HFFc6 (cell line): ENCODE results near the gene SYT13. TPM values are rescaled to one million over a fixed set of nuclear protein-coding genes. Genes with fewer than 3 reads are reported as not detected.
A peak's percentile ranks its signal among the peaks of the same experiment; 100 is the strongest.

ENCODE experiments used
- DNase-seq: peaks from one replicate; pipeline ENCODE4 v3.0.0-alpha.2; 2018
- H3K27ac Mint-ChIP-seq: 2 replicates; pipeline ENCODE4 v1.8.0; 2020; ENCODE audit warnings: mild to moderate bottlenecking, mixed read lengths
- H3K27me3 Mint-ChIP-seq: 2 replicates; pipeline ENCODE4 v1.8.0; 2021; ENCODE audit warnings: mild to moderate bottlenecking, moderate library complexity, mixed read lengths; ENCODE audit not compliant: insufficient read depth
- H3K36me3 Mint-ChIP-seq: 2 replicates; pipeline ENCODE4 v1.8.0; 2021; ENCODE audit warnings: low read depth, mixed read lengths
- H3K4me1 Mint-ChIP-seq: 2 replicates; pipeline ENCODE4 v1.8.0; 2020; ENCODE audit warnings: low read depth, mixed read lengths
- H3K4me3 Mint-ChIP-seq: 2 replicates; pipeline ENCODE4 v1.8.0; 2020; ENCODE audit warnings: mild to moderate bottlenecking, moderate library complexity, mixed read lengths
- H3K9me3 Mint-ChIP-seq: 2 replicates; pipeline ENCODE4 v1.8.0; 2020; ENCODE audit warnings: mild to moderate bottlenecking, mixed read lengths
- CTCF ChIP-seq: fragments of 200-600 bp; sonication (generic); IDR thresholded peaks from 2 replicates; pipeline ENCODE4 v1.5.0; 2021; ENCODE audit warnings: antibody characterized with exemption, mild to moderate bottlenecking
- total RNA-seq, 6 experiments: library from RNA; stranded (reverse); fragmentation: NEBNext Ultra II Directional; extraction: Animal tissue kit (Norgen Biotek cat#: 25700); gene quantifications; 2 replicates in 1 of 6; 3 replicates in 5 of 6; pipeline ENCODE4 v1.2.3, GENCODE V29; 2021

Gene SYT13
- total RNA-seq, 6 experiments from 2014 or later: not detected

- DNase-seq: no peak
- no peaks in the 10 kb centered on the region for H3K9me3 Mint-ChIP-seq
- no peak overlapping the region for H3K27ac Mint-ChIP-seq
- peaks cover 4% of the 10 kb centered on the region for H3K27me3 Mint-ChIP-seq
- no peak overlapping the region for H3K4me3 Mint-ChIP-seq
- H3K36me3 Mint-ChIP-seq: no peaks in the 10 kb centered on the region
- H3K4me1 Mint-ChIP-seq: peaks cover 30% of the 10 kb centered on the region
- TF ChIP-seq CTCF: no peak
Measured at GRCh38 chr11:45263773-45264172, 22.4 kb downstream of the SYT13 start.

- peaks cover 2% of the 10 kb centered on the region for H3K27me3 Mint-ChIP-seq
- H3K27ac Mint-ChIP-seq: no peak overlapping the region
- peaks cover 30% of the 10 kb centered on the region for H3K4me1 Mint-ChIP-seq
- H3K4me3 Mint-ChIP-seq: no peak overlapping the region
- TF ChIP-seq CTCF: no peak
- no peaks in the 10 kb centered on the region for H3K9me3 Mint-ChIP-seq
- no peak for DNase-seq
- no peaks in the 10 kb centered on the region for H3K36me3 Mint-ChIP-seq
Measured at GRCh38 chr11:45262900-45263299, 23.2 kb downstream of the SYT13 start.

GRCh38 chr11:45260071-45260470 is 26.1 kb downstream of the SYT13 start:
- no peak overlapping the region for H3K27ac Mint-ChIP-seq
- H3K4me3 Mint-ChIP-seq: no peak overlapping the region
- H3K27me3 Mint-ChIP-seq: peaks cover 13% of the 10 kb centered on the region
- no peak for DNase-seq
- no peaks in the 10 kb centered on the region for H3K36me3 Mint-ChIP-seq
- no peak for TF ChIP-seq CTCF
- peaks cover 23% of the 10 kb centered on the region for H3K4me1 Mint-ChIP-seq
- H3K9me3 Mint-ChIP-seq: no peaks in the 10 kb centered on the region

- H3K36me3 Mint-ChIP-seq: no peaks in the 10 kb centered on the region
- DNase-seq: peak; percentile 42
- H3K9me3 Mint-ChIP-seq: no peaks in the 10 kb centered on the region
- H3K4me3 Mint-ChIP-seq: no peak overlapping the region
- H3K27ac Mint-ChIP-seq: no peak overlapping the region
- H3K4me1 Mint-ChIP-seq: peaks cover 18% of the 10 kb centered on the region
- peaks cover 13% of the 10 kb centered on the region for H3K27me3 Mint-ChIP-seq
- TF ChIP-seq CTCF: no peak
Measured at GRCh38 chr11:45259592-45259991, 26.5 kb downstream of the SYT13 start.

- Mint-ChIP-seq H3K4me1 (peaks cover 13% of the 10 kb centered on the region), H3K36me3 (no peaks in the 10 kb centered on the region), H3K9me3 (no peaks in the 10 kb centered on the region), H3K4me3 (no peak overlapping the region), H3K27ac (no peak overlapping the region), H3K27me3 (peaks cover 13% of the 10 kb centered on the region)
- DNase-seq: no peak
- no peak for TF ChIP-seq CTCF
Measured at GRCh38 chr11:45258982-45259530, 27.1 kb downstream of the SYT13 start.

GRCh38 chr11:45254070-45254469 is 32.1 kb downstream of the SYT13 start:
- H3K4me1 Mint-ChIP-seq: peaks cover under 1% of the 10 kb centered on the region; the same call in 1 of the 2 replicates
- no peaks in the 10 kb centered on the region for H3K9me3 Mint-ChIP-seq
- DNase-seq: no peak

More at GRCh38 chr11:45254070-45254469, 32.1 kb downstream of the SYT13 start:
- no peak for TF ChIP-seq CTCF
- H3K27ac Mint-ChIP-seq: no peak overlapping the region
- H3K27me3 Mint-ChIP-seq: peaks cover 23% of the 10 kb centered on the region
- no peaks in the 10 kb centered on the region for H3K36me3 Mint-ChIP-seq
- H3K4me3 Mint-ChIP-seq: no peak overlapping the region
